Fibroblast of gingiva (primary cell): ENCODE measurements around the gene ATG4B.
"Not testable (repeated sequence)": the region's sequence is repeated elsewhere in the genome, so short reads cannot be mapped to it uniquely, and the experiment has no call there.

Experiments
- DNase-seq: peaks from one replicate; pipeline ENCODE4 v3.0.0-alpha.2; 2011; ENCODE audit warnings: low read depth

The ATG4B gene

GRCh38 chr2:241640165-241640795, 2.8 kb downstream of the ATG4B start:
- no peak for DNase-seq

- DNase-seq = no peak
These were observed 4.1 kb downstream of the ATG4B start for GRCh38 chr2:241641631-241642030.

- DNase-seq = no peak
These were observed 7.8 kb downstream of the ATG4B start for GRCh38 chr2:241645056-241645914.

GRCh38 chr2:241645915-241646645, 8.6 kb downstream of the ATG4B start:
- DNase-seq = no peak

GRCh38 chr2:241648453-241648852, 11.0 kb downstream of the ATG4B start:
- DNase-seq = no peak

- DNase-seq = no peak
These were observed 11.9 kb downstream of the ATG4B start for GRCh38 chr2:241649404-241649803.

GRCh38 chr2:241649927-241650326, 12.4 kb downstream of the ATG4B start:
- no peak for DNase-seq

GRCh38 chr2:241652142-241652541, 14.6 kb downstream of the ATG4B start:
- no peak for DNase-seq

- DNase-seq = no peak
These were observed 15.2 kb downstream of the ATG4B start for GRCh38 chr2:241652722-241653121.

GRCh38 chr2:241653210-241653750, 15.8 kb downstream of the ATG4B start:
- no peak for DNase-seq

- no peak for DNase-seq
These were observed 17.1 kb downstream of the ATG4B start for GRCh38 chr2:241654551-241654950.

GRCh38 chr2:241655516-241656189, 18.2 kb downstream of the ATG4B start:
- DNase-seq = no peak

- DNase-seq = no peak
These were observed 18.8 kb downstream of the ATG4B start for GRCh38 chr2:241656190-241656741.

- no peak for DNase-seq
These were observed 20.3 kb downstream of the ATG4B start for GRCh38 chr2:241657786-241658254.

GRCh38 chr2:241658296-241658695, 20.8 kb downstream of the ATG4B start:
- no peak for DNase-seq

GRCh38 chr2:241659150-241659739, 21.8 kb downstream of the ATG4B start:
- DNase-seq = peak; percentile 75

GRCh38 chr2:241660593-241661213, 23.2 kb downstream of the ATG4B start:
- DNase-seq = no peak

- not testable (repeated sequence) for DNase-seq
These were observed 25.2 kb downstream of the ATG4B start for GRCh38 chr2:241662731-241663130.

- peak; percentile 10 for DNase-seq
These were observed 28.4 kb downstream of the ATG4B start for GRCh38 chr2:241665731-241666440.
